Fibroblast of the conjunctiva (primary cell): ENCODE results near the gene HADH.
"Not testable (repeated sequence)": the region's sequence is repeated elsewhere in the genome, so short reads cannot be mapped to it uniquely, and the experiment has no call there.

ENCODE experiments used
- DNase-seq: peaks from one replicate; pipeline ENCODE4 v3.0.0-alpha.2; 2010; ENCODE audit warnings: low read depth

The HADH gene

DNA sequence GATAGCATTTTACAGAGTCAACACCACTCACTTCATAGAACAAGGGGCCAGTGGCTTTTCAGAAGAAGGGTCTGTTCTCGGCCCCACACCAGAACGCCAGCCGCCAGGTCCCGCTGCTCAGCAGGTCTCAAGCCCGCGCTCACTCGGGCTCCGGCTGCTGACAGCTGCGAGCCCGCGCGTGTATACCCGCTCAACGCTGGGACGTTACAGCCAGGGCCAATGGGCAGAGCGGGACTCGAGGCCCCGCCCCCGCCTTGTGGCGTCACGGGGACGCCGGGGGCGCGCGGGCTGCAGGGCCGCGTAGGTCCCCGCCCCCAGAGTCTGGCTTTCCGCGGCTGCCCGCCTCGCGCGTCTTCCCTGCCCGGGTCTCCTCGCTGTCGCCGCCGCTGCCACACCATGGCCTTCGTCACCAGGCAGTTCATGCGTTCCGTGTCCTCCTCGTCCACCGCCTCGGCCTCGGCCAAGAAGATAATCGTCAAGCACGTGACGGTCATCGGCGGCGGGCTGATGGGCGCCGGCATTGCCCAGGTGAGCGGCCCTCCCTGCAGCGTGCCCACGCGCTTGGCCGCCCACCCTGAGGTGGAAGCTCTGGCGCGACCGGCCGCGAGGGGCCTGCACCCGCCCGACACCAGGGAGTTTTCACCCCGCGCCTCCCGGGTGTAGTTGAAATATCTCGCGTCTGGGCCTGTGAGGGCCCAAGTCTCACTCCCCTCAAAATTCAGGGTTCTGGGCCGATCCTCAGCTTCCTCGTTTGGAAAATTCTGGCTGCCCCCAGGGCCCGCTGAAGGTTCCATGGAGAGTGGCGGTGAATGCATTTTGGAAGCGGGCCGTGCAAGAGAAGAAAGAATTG, at the start of gene HADH:
HADH (plus strand) TSS at position 353 of the 850 bp plus-strand sequence; CDS start at position 397, 44 bp downstream.
- DNase-seq, result peak; percentile 70

DNA sequence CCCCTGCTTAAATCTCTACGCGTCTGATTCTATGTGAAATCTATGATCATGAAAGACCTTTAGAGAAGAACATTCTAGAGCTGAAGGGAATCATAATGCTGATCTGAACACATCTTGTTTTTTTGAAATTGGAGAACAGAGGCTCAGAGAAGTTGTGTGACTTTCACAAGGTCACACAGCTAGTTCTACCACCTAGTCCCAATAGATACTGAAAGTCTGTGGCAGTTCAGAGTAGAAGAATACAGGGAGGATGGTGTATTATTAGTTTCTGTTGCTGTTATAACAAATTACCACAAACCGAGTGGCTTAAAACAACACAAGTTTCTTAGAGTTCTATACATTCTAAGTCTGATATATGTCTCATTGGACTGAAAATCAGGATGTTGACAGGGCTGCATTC, 43.9 kb upstream of the HADH start:
- no peak for DNase-seq

DNA sequence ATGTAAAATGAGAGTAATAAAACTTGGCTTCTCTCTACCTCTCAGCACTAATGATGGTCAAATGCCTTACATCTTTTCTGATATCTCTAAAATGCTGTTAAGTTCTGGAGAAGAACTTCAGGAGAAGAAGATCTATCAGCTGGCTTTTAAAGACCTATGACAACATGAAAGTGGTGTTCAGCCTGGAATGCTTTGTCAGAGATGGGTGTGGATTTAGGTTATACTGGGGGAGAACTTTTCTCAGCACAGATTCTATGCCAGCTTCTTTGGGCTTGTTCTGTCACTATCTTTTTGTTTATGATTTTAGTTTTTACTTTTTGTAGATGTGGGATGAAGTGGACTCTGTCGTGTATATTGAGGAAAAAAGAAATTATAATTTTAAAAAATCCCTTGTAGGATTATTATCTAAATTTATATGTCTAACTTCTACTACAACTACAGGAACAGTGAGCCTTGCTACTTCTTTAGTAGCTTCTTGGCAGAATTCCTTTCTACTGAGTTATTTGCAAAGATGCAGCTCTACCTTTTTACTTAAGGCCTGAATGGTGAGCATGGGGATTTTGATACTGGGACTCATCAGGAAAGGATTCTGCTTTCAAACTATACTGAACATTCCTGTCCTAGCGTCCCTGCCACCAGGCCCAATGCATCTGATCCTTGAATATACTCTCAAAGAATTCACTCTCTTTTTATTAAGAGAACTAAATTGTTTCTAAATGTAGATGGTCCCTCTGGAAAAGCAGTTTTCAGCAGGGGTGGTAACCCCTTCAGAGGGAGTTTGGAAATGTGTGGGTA, 38.7 kb upstream of the HADH start:
- no peak for DNase-seq

DNA sequence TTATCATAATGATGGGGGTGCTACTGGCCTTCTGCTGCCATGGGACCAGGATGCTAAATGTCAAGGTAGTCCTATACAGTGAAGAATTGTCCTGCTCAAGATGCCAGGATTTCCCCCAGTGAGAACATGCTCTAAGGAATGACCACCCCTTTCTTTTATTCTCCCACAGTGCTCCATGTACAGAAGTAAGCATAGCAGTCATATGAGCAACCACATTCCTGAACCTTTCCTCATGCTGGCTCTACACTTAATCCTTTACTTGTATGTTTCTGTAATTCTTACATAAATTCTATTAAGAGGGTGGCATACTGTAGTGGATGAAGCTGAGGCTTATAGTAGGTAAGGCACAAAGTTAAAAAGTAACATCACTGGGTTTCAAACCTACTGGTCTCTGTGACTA, 38.1 kb upstream of the HADH start:
- peak; percentile 23 for DNase-seq

DNA sequence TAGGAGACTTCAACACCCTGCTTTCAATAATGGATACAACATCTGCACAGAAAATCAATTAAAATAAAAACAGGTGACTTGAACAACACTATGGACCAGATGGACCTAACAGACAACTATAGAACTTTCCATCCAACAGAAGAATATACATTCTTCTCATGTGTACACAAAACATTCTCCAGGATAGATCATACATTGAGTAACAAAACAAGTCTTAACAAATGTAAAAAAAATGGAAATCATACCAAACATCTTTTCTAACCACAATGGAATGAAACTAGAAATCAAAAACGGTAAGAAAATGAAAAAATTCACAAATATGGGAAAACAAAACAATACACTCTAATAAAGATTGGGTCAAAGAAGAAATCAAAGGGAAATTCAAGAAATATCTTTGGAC, 33.7 kb upstream of the HADH start:
- no peak for DNase-seq

DNA sequence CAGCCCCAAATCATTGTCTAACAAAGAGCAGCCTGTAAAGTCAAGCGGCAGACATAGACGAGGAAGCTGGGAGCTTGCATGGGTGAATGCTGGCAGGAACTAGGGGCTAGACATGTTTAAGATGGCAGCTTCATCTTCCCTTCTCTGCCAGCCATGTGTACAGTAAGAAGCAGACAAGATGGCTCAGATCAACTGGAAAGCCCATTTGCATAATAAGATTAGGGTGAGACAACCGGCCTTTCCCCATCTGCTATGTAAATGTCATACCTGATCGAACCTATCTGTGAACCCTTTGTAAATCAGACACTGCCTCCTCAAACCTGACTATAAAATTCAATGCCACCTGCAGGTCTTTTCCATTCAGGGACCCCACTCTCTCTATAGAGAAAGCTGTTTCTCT, 22.8 kb upstream of the HADH start:
- no peak for DNase-seq

DNA sequence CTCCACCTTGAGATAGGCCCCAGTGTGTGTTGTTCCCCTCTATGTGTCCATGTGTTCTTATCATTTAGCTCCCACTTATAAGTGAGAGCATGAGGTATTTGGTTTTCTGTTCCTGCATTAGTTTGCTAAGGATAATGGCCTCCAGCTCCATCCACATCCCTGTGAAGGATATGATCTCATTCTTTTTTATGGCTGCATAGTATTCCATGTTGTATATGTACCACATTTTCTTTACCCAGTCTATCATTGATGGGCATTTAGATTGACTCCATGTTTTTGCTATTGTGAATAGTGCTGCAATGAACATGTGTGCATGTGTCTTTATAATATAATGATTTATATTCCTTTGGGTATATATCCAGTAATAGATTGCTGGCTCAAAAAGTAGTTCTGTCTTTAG, 22.2 kb upstream of the HADH start:
- not testable (repeated sequence) for DNase-seq

DNA sequence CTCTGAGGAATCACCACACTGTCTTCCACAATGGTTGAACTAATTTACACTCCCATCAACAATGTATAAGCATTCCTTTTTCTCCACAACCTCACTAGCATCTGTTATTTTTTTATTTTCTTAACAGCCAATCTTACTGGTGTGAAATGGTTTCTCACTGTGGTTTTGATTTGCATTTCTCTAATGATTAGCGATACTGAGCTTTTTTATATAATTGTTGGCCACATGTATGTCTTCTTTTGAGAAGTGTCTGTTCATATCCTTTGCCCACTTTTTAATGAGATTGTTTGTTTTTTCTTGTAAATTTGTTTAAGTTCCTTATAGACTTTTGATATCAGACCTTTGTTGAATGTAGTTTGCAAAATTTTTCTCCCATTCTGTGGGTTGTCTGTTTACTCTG, 21.8 kb upstream of the HADH start:
- not testable (repeated sequence) for DNase-seq

DNA sequence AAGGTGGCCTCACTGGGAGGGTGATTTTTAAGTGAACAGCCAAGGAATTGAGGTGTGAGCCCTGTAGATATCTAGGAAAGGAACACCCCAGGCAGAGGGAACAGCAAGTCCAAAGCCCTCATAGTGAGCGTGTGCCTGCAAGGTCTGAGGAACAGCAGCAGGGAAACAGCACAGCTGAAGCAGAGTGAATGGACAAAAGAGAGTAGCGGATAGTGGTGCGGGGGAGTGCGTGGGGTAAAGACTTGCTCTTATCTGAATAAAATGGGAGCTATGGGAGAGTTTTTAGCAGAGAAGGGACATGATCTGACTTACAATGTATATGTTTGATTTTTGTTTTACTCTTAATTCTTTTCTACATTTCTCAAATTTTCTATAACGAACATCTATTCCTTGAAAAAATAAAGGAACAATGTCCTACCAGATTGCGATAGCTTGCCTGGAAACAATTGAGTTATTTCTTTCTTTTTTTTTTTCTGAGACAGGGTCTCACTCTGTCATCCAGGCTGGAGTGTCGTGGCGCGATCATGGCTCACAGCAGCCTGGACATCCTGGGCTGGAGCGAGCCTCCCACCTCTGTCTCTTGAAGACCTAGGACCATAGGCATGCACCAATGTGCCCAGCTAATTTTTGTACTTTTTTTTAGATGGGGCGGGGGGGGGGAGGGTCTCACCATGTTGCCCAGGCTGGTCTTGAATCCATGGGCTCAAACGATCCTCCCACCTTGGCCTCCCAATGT, 19.5 kb upstream of the HADH start:
- no peak for DNase-seq

DNA sequence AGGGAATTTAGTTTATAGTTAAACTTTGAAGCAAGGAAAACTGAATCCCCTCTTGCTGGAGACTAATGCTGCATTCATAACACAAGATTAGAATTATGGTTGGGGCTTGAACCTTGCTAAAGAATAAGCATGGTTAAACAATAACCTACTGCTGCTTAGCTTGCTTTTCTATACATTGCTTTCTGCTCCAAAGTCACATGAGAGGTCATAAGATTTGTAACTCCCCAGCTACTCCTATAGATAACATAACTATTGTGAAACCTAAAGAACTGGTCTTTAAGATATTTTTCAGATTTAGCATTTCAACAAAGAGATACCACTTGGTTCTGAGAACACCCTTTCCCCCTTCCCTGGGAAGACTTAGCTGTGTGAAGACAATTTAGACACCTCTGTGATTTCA, 17.1 kb upstream of the HADH start:
- DNase-seq, result no peak

DNA sequence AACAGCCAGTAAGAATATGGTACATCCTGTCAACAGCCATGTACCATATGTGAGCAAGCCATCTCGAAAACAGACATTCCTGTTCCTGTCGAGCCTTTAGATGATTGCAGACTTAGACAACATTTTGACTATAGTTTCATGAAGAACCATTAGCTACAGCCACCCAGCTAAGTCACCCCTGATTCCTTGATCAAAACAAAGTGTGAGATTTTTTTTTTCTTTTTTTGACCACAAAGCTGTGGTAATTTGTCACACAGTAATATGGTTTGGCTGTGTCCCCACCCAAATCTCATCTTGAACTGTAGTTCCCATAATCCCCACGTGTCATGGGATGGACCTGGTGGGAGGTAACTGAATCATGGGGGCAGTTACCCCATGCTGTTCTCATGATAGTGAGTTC, 15.2 kb upstream of the HADH start:
- no peak for DNase-seq

DNA sequence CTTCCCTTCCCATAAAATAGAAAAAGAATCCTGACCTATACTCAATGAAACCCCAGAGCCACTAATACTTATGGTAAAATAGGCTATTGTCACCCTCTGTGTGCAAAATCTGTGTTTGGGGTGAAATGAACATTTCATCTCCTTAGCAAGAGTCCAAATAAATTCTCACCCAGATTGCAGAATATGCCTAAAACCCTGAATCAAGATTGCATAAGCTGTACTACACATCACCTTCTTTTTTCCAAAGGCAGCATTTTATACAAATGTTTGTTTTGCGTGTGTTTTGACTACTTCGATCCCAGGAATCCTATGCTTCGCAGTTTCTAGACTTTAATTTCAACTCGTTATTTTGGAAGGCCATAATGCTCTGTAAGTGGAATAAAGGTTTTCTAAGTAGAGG, 12.2 kb upstream of the HADH start:
- DNase-seq, result no peak

DNA sequence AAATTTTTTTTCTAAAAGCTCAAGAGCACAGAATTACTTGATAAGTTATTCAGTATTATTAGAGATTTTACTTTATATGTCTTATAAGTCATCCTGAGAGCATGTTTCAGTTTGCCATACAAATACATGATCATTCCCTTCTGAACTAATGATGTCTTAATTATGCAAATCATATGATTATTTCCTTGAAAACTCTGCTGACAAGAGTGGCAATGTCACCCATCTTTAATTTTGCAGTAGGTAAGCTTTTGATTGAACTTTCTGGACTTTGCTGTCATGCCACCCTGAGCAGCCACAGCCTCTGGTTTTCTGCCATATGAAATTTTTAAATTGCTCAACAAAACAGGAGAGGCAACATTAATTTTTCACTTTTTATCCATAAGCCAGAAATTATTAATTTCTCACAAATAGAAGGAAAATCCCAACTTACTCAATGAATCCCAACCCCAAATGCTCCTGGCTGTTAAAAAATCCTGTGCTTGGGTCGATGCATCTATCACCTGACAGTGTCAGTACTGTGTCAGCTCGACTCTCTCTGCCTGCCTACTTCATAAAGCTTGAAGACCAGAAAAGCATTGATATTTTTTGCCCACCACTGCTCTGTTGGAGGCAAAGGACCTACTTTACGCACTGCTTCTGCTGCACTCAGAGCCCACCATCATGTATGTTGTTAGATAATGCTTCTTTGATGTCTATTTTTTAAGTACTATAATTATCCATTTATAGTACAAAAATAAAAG, 11.6 kb upstream of the HADH start:
- no peak for DNase-seq

DNA sequence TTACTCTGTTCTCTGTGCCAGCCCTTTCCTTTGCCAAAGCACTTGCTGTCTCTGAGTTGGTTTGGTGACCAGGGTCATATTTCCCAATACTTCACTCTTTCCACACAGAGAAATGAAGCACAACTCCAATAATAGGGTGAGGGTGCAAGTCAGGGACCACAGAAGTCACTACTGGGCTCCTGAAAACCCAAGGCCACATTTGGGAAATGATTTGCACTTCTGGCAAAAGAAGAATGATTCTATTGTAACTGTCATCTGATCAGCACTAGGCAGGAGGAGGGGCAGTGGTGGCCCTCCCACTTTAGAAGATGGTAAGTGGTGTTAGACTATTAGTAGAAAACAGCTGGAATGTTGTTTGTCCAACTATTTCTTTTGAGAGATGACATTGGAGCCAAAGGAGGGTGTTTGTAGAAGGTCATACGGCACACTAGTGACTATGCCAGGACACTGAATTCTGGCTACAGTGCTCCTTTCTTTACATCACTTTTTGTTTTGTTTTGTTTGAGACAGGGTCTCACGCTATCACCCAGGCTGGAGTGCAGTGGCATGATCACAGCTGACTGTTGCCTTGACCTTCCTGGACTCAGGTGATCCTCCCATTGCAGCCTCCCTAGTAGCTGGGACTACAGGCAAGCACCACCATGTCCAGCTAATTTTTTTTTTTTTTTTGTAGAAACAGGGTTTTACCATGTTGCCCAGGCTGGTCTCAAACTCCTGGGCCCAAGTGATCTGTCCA, 10.8 kb upstream of the HADH start:
- no peak for DNase-seq

DNA sequence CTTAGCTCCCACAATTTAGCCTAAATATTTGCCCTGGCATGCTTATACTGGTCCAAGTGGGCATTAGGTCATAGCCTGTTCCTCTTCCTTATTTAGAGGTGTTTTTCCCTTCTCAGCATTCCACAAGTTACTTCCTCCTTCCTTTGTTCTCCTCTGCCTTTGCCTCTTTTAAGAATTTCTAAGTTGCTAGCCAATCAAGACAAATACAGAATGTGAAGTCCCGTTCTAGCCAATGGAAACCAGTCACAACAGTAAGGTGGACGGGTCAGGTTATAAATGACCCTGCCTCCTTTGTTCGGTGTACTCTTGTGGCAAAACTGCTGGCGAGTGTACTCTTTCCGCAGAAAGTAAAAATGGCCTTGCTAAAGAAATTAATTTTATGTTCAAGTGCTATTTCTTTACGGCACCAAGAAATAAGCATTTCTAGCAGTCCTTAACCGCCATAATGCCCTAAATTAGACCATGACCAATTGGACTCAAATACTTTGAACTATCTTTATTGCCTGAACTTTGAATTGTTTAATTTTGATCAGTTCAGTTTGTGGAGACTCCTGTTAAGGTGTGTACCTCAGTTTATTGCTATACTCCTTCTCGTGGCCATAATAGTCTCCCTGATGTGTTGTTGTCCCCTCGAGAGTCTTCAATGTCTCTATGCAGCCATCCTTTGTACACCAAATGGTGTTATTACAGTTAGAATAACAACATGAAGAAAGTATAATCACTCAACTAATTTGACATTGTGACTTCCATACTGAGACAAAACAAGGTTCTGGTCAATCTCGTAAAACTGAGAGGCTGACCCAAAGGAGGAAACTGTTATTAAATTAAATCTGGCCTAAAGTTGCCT, 1.6 kb upstream of the HADH start:
- DNase-seq, result no peak

DNA sequence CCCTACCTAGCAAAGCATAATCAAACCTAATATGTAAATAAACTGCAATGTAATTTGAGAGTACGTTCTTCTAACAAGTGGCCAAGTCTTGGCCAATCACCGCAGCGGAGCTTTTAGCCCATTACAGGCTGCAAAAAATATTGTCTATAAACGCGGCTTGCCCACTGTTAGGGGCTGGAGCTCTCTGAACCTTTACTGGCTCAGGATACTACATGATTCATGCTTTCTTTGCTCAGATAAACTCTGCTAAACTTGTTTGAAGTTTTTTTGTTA, 990 bp upstream of the HADH start:
- DNase-seq, result no peak

DNA sequence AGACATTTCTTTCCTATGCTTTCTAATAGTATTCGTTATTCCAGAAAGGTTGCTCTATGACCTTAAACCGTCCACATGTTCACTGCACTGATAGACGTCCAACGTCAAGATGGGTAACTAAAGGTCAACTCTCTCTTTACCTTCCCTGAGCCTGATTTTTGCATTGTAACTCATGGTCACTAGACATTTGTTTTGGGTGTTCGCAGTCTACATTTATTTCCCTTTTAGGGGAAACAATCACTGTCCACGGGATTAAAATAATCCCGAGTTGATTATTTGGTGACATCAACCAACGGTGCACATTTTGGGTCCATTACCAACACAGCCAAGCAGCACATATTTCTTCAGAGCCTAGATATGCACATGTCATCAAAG, 540 bp upstream of the HADH start:
- no peak for DNase-seq

DNA sequence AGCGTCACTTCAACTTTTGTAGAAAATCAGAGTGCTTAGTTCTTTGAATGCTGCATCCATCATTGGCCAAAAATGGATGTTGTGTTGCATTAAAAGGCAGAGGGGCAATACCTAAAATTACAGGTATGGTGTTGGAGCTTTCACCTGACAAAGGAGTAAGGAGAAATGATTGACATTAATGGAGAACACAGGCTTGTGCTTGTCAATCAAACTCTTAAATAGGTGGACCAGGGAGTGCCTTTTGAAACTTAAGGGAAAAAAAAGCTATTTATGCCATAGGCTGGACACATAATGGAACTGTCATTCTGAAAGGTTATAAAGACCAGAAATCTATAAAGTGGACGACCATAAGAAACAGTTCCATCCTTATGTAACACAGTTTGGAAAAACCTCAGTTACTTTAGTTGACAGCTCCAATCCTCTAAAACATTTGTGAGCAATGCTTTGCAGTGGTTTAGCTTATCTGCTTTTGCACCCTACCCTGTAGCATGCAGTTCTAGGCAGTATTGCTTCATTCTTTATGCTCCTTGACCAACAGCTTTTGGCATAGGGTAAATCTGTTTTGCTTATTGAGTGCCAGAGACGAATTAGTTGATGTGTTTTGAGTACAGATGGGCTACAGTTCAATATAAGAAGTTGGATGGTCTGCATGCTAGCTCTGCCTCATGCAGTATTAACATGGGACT, 2.4 kb downstream of the HADH start:
- DNase-seq, result peak; percentile 24

DNA sequence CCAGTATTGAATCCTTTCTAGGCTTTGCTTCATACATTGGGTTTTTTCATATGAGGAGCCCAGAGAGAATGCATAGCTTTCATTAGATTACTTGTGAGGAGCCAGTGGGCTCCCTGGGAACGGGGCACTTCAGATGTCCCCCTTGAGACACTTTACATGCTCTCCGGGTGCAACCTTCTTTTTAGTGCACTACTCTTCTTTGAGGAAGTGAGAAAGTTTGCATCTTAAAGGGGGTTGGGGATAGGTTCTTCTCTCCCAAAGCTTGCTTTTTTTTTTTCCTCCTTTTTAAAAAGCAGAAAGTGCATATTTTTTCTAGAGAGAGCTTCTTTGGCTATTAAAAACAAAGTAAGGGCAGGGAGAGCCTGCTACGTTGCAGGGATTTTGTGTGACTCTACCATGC, 4.3 kb downstream of the HADH start:
- DNase-seq, result no peak

DNA sequence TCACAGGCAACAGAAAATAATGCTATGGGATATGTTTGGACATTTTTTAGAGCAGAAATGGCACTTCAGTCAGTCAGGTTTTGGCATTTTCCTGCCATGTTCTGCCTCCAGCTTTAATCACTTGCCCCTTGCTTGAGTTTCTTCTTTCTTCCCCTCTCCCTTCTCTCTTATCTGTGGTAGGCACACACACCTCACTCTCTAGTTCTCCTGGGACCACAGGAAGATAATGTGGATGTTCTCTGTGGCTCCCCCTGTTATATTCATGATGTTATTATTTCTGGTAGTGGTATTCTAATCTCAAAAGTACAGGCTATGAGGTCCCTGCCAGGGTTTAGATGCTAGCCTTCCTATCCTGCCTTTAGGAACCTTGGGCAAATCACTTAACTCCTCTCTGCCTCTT, 5.2 kb downstream of the HADH start:
- no peak for DNase-seq
